Endothelial cell of umbilical vein (primary cell): ENCODE data around the gene CDK2. TPM values are rescaled to one million over a fixed set of nuclear protein-coding genes. Genes with fewer than 3 reads are reported as not detected.

Source experiments
- BruUV-seq: library from RNA; stranded (reverse); fragments of 400-500 nt; replicated peaks from 2 replicates; lab custom pipeline; 2021; lab: Mats Ljungman, UMichigan
- CTCF ChIA-PET: fragments of 300-600, 350-600 bp; sonication (Branson Sonifier 250); formaldehyde crosslinking; loops from one replicate; lab custom pipeline; 2021; ENCODE audit warnings: antibody characterized with exemption, inconsistent platforms; lab: Charles Lee
- POLR2A ChIA-PET: fragments of 300-600, 350-600 bp; sonication (Branson Sonifier 250); formaldehyde crosslinking; loops from one replicate; lab custom pipeline; 2021; ENCODE audit warnings: antibody characterized with exemption, inconsistent platforms; lab: Charles Lee
- DNase-seq: peaks from one replicate; pipeline ENCODE4 v3.0.0-alpha.2; 2011; ENCODE audit warnings: low read depth, low spot score
- FAIRE-seq: peaks from 2 replicates; lab custom pipeline; 2011; peaks lifted over from hg19 to GRCh38; lab: Jason Lieb, UNC
- H2AFZ ChIP-seq: 2 replicates; pipeline ENCODE4 v1.6.0; 2012; ENCODE audit warnings: low read depth, low read length, control low read depth, inconsistent platforms
- H3K27ac ChIP-seq: 2 replicates; pipeline ENCODE4 v1.5.1; 2011; ENCODE audit warnings: low read depth, mild to moderate bottlenecking, control low read depth, low read length, moderate library complexity; ENCODE audit not compliant: insufficient read depth
- H3K27me3 ChIP-seq, 2 experiments: 2 replicates each; pipeline versions ENCODE4 v1.6.0 to v1.6.1; 2011; ENCODE audit warnings: low read length in 2 of 2, mixed read lengths in 1 of 2; ENCODE audit not compliant: control insufficient read depth in 2 of 2, insufficient read depth in 2 of 2
- H3K36me3 ChIP-seq, 2 experiments: 2 replicates in 1 of 2; 3 replicates in 1 of 2; pipeline ENCODE4 v1.5.1; 2011; ENCODE audit warnings: low read length in 2 of 2, mild to moderate bottlenecking in 1 of 2, moderate library complexity in 1 of 2; ENCODE audit not compliant: control insufficient read depth in 2 of 2, insufficient read depth in 2 of 2; ENCODE audit errors: extremely low read depth in 1 of 2
- H3K4me1 ChIP-seq: 3 replicates; pipeline ENCODE4 v1.5.1; 2011; ENCODE audit warnings: mild to moderate bottlenecking, low read length; ENCODE audit not compliant: control insufficient read depth, insufficient read depth; ENCODE audit errors: extremely low read depth
- H3K4me2 ChIP-seq: 2 replicates; pipeline ENCODE4 v1.6.1; 2011; ENCODE audit warnings: low read length, control low read depth, mixed read lengths; ENCODE audit not compliant: insufficient read depth
- H3K4me3 ChIP-seq, 3 experiments: fragments of 200-600 bp in 1 of 3; sonication (generic), shearing (Covaris generic) in 1 of 3; replicated peaks in 1 of 3; 2 replicates each; pipeline ENCODE4 v1.5.1; 2011 to 2016; ENCODE audit warnings: control low read depth in 3 of 3, low read length in 3 of 3, mild to moderate bottlenecking in 2 of 3, inconsistent platforms in 1 of 3, low read depth in 1 of 3, moderate library complexity in 1 of 3; ENCODE audit not compliant: insufficient read depth in 1 of 3
- H3K79me2 ChIP-seq: 2 replicates; pipeline ENCODE4 v1.6.0; 2012; ENCODE audit warnings: low read length, inconsistent platforms; ENCODE audit not compliant: control insufficient read depth, insufficient read depth
- H3K9ac ChIP-seq: replicated peaks from 2 replicates; pipeline ENCODE3; 2011; ENCODE audit warnings: low read length, control low read depth; ENCODE audit not compliant: insufficient read depth; ENCODE audit errors: extremely low read depth
- H3K9me1 ChIP-seq: replicated peaks from 3 replicates; pipeline ENCODE4 v1.6.0; 2011; ENCODE audit warnings: mild to moderate bottlenecking, low read length; ENCODE audit not compliant: control insufficient read depth, insufficient read depth; ENCODE audit errors: extremely low read depth
- H3K9me3 ChIP-seq: replicated peaks from 2 replicates; pipeline ENCODE4 v1.5.1; 2012; ENCODE audit warnings: low read length, inconsistent platforms; ENCODE audit not compliant: control insufficient read depth, insufficient read depth
- H4K20me1 ChIP-seq: replicated peaks from 2 replicates; pipeline ENCODE3; 2011; ENCODE audit warnings: mild to moderate bottlenecking, low read length; ENCODE audit not compliant: control insufficient read depth, insufficient read depth; ENCODE audit errors: extremely low read depth
- EZH2 ChIP-seq: IDR thresholded peaks from 2 replicates; pipeline ENCODE4 v1.6.1; 2012; ENCODE audit warnings: borderline replicate concordance, low read depth, mild to moderate bottlenecking, moderate library complexity, low read length, inconsistent platforms; ENCODE audit not compliant: severe bottlenecking
- FOS ChIP-seq: IDR thresholded peaks from 2 replicates; pipeline ENCODE4 v1.6.1; 2011; ENCODE audit warnings: mild to moderate bottlenecking, low read length, moderate library complexity, borderline replicate concordance; ENCODE audit not compliant: insufficient read depth
- GATA2 ChIP-seq: IDR thresholded peaks from 2 replicates; pipeline ENCODE4 v1.7.0; 2011; ENCODE audit warnings: low read depth, mild to moderate bottlenecking, moderate library complexity, mixed read lengths, low read length; ENCODE audit not compliant: insufficient read length, insufficient read depth
- JUN ChIP-seq: IDR thresholded peaks from 2 replicates; pipeline ENCODE4 v1.6.1; 2011; ENCODE audit warnings: borderline replicate concordance, low read depth; ENCODE audit not compliant: insufficient read length, insufficient read depth
- MYC ChIP-seq: IDR thresholded peaks from one replicate; pipeline ENCODE4 v1.6.1; 2011; ENCODE audit warnings: mild to moderate bottlenecking, low read depth, low read length
- POLR2A ChIP-seq: IDR thresholded peaks from 2 replicates; pipeline ENCODE4 v1.6.1; 2012; ENCODE audit warnings: low read depth, mild to moderate bottlenecking, control low read depth, low read length
- POLR2AphosphoS5 ChIP-seq: IDR thresholded peaks from 2 replicates; pipeline ENCODE4 v1.6.1; 2012; ENCODE audit warnings: low read depth, mild to moderate bottlenecking, control low read depth, low read length, moderate library complexity; ENCODE audit not compliant: insufficient read depth
- dilution Hi-C: fragments of 300-500 bp; cut with MboI; formaldehyde crosslinking; loops from one replicate; pipeline ENCODE4 v1.15.0; 2019; ENCODE audit warnings: low sequenced_read_pairs; ENCODE audit not compliant: extremely low pct_ligation_motif_present
- intact Hi-C: fragments of 100-400 bp; cut with micrococcal nuclease; formaldehyde crosslinking; loops from one replicate; pipeline ENCODE4 v1.10.0; 2022
- polyA plus RNA-seq, 4 experiments: library from polyadenylated mRNA; depleted of rRNA in 3 of 4; stranded (reverse) in 3 of 4; unstranded in 1 of 4; fragments of >200 nt; gene quantifications; 2 replicates each; pipeline versions ENCODE4 v1.2.1 to v1.2.3, GENCODE V29; 2011 to 2012; ENCODE audit warnings: missing spikeins in 1 of 4
- total RNA-seq: library from RNA; stranded (reverse); gene quantifications from 2 replicates; pipeline ENCODE4 v1.2.3, GENCODE V29; 2021
- TF ChIP-seq, protein P1 (sequence below), 2 donors: IDR thresholded peaks; 1 replicate in 1 of 2; 2 replicates in 1 of 2; pipeline ENCODE4 v1.5.1; 2011; ENCODE audit warnings: low read length in 2 of 2, mild to moderate bottlenecking in 2 of 2, moderate library complexity in 2 of 2, control low read depth in 1 of 2, inconsistent platforms in 1 of 2, low read depth in 1 of 2; ENCODE audit not compliant: insufficient read depth in 1 of 2; ENCODE audit errors: extremely low read depth in 1 of 2
- TF ChIP-seq, protein P2 (sequence below): IDR thresholded peaks from 2 replicates; pipeline ENCODE4 v1.6.1; 2011; ENCODE audit not compliant: insufficient read depth, insufficient read length

CDK2 gene
- total and polyA plus RNA-seq, 2 donors (not counting 3 experiments of a cell fraction or from before 2014, with no cell fraction given), result 46.7 to 69.8 TPM

DNA sequence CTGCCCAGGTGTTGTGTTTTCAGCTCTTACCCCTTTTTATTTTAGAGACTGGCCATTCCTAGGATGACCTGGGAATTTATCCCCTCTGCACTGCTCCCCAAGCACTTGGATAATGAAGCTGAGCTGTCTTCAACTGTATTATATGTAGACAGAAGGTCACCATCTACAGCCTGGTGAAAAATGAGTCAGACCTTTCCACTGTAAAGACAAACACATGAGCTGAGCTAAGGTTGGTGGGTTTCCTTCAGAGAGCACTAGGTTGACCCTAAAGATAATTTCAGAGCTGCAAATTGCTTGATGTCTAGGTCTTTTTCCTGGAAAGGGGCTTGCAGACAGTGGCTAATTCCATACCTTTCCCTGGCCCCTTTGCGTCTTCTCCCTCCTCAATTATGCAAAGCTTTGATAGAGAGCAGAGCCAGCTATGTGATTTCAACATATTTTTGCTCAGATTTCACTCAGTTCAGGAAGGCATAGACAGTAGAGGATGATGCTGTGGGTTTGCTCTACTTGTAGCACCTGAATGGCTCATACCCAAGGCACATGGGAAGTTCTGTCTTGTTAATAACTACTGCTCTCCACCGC lies 45.0 kb downstream of the CDK2 start:
- ChIA-PET CTCF (interaction anchor here (1.1 to 1.4 kb wide), 3 partner anchors 14 to 18 kb away, joined by 3 to 8 read pairs (median 6); partner anchors contain the start of gene SUOX), POLR2A (no interaction called here)
- Histone ChIP-seq H3K27ac (no peak overlapping the region), H3K9me1 (no peaks in the 10 kb centered on the region), H3K9me3 (no peaks in the 10 kb centered on the region), H3K27me3 (no peaks in the 10 kb centered on the region), H3K79me2 (no peaks in the 10 kb centered on the region), H3K9ac (no peak overlapping the region), H3K4me1 (peaks cover 2% of the 10 kb centered on the region), H3K36me3 (no peaks in the 10 kb centered on the region), H3K4me2 (no peak overlapping the region), H4K20me1 (no peaks in the 10 kb centered on the region), H3K4me3 (no peak overlapping the region), H2AFZ (no peak overlapping the region)
- TF ChIP-seq, protein P1, sequence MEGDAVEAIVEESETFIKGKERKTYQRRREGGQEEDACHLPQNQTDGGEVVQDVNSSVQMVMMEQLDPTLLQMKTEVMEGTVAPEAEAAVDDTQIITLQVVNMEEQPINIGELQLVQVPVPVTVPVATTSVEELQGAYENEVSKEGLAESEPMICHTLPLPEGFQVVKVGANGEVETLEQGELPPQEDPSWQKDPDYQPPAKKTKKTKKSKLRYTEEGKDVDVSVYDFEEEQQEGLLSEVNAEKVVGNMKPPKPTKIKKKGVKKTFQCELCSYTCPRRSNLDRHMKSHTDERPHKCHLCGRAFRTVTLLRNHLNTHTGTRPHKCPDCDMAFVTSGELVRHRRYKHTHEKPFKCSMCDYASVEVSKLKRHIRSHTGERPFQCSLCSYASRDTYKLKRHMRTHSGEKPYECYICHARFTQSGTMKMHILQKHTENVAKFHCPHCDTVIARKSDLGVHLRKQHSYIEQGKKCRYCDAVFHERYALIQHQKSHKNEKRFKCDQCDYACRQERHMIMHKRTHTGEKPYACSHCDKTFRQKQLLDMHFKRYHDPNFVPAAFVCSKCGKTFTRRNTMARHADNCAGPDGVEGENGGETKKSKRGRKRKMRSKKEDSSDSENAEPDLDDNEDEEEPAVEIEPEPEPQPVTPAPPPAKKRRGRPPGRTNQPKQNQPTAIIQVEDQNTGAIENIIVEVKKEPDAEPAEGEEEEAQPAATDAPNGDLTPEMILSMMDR (IDR thresholded peaks at IDR 0.05; ENCODE audit: extremely low read depth in 1 of 2, insufficient read depth in 1 of 2, low read depth in 1 of 2, low read length in 2 of 2), result no peak
- TF ChIP-seq FOS (no peak), JUN (no peak), MYC (no peak), EZH2 (no peak), GATA2 (no peak), POLR2AphosphoS5 (no peak), POLR2A (no peak)
- TF ChIP-seq, protein P2, sequence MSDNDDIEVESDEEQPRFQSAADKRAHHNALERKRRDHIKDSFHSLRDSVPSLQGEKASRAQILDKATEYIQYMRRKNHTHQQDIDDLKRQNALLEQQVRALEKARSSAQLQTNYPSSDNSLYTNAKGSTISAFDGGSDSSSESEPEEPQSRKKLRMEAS, result no peak
- no TSS peak for BruUV-seq
- FAIRE-seq, result no peak
- no peak for DNase-seq
- dilution Hi-C loops, result no loop called here
- intact Hi-C loops, result no loop called here
